HUDEP-2 (cell line): ENCODE measurements around the gene NPIPA7.
"Not testable (repeated sequence)": the region's sequence is repeated elsewhere in the genome, so short reads cannot be mapped to it uniquely, and the experiment has no call there.

Source experiments
- DNase-seq, 76 experiments: peaks; one replicate each; lab custom pipeline; 2025; ENCODE audit not compliant: unreplicated experiment in 76 of 76; lab: John Stamatoyannopoulos, UW

NPIPA7 gene

DNA sequence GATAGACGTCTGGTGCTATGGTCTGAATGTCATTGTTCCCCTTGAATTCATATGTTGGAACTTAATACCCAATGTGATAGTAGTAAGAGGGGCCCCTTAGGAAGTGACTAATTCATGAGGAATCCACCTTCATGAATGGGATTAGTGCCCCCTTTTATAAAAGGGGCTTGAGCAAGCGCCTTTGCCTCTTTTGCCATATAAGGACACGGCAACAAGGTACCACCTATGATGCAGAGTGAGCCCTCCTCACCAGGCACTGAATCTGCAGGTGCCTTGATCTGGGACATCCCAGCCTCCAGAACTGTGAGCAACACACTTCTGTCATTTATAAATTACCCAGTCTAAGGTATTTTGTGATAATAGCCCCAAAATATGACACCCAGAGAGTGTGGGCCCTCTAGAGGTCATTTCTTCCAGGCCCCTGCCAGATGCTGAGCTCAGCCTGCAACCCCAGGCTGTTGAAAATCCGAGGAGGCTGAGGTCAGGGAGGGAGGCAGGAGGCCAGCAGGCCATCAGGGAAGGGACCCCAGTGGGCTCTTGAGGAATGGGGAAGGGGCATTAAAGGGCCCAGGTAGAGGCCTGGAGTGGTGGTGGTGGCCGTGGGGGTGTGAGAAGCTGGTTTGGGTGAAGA, 39.1 kb downstream of the NPIPA7 start:
- not testable (repeated sequence) for DNase-seq

GRCh38 chr16:16420515-16420914, 41.6 kb downstream of the NPIPA7 start:
- DNase-seq = not testable (repeated sequence)

GRCh38 chr16:16425146-16425545, 46.2 kb downstream of the NPIPA7 start:
- DNase-seq = not testable (repeated sequence)

DNA sequence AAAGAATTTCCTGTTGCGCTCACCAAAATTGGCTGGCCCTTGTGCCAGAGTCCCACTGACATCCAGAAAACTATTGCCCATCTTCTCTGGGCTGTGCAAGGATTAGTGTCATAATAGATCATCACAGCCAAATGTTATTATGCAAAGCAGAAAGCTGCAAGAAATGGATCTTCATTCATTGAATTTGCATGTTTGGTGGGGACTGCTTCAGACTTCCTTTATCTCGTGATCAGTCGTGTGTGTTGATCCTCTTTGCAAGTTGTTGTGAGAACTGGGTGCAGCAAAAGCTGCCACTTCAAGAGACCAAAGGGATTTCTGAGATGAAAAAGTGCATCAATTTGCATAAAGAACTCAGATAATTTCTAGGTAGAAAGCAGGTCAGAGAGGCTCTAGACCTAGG, 52.2 kb downstream of the NPIPA7 start:
- not testable (repeated sequence) for DNase-seq

DNA sequence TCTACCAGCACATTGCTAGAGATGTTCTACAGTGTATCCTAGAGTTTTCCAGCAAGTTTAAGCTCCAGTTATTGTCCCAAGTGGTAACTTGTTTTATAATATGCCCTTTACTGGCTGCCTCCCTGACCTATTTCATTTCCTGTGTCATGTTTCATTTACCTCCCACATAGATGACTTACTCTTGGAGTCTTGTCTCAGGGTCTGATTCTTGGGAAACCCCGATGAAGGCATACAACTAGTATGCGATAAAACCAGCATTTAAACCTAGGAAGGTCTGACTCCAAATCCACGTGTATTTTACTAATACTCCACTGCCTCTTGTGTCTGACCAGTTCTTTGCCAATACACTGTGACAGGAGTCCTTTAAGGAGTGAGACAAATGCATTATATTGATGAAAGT, 55.8 kb downstream of the NPIPA7 start:
- DNase-seq = not testable (repeated sequence)

DNA sequence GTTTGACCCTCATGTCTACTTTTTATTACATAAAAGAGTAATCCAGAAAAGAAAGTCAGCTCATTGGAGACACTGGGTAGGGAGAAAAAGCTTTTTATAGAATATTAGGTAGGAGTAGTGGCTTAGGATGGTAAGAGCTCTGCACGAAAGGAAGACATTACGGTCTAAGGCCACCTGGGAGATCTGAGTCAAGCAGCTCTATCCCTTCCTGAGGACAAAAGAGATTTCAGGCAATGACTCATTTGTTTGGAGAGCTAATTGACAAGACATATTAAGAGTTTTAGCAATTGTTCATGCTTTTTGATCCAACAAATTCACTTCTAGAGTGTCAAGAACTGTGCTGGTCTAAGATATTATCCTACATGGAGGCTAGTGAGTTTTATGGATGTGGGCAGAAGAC, 62.5 kb downstream of the NPIPA7 start:
- DNase-seq = not testable (repeated sequence)
